ENCODE results near the gene PFKFB2.

GRCh38 chr1:207009945-207010344 lies 43.1 kb upstream of the PFKFB2 start:
- no peak for TF ChIP-seq POLR2A (IDR thresholded peaks at IDR 0.05)
- TF ChIP-seq, protein P1, sequence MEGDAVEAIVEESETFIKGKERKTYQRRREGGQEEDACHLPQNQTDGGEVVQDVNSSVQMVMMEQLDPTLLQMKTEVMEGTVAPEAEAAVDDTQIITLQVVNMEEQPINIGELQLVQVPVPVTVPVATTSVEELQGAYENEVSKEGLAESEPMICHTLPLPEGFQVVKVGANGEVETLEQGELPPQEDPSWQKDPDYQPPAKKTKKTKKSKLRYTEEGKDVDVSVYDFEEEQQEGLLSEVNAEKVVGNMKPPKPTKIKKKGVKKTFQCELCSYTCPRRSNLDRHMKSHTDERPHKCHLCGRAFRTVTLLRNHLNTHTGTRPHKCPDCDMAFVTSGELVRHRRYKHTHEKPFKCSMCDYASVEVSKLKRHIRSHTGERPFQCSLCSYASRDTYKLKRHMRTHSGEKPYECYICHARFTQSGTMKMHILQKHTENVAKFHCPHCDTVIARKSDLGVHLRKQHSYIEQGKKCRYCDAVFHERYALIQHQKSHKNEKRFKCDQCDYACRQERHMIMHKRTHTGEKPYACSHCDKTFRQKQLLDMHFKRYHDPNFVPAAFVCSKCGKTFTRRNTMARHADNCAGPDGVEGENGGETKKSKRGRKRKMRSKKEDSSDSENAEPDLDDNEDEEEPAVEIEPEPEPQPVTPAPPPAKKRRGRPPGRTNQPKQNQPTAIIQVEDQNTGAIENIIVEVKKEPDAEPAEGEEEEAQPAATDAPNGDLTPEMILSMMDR (IDR thresholded peaks at IDR 0.05): no peak
